Panc1 (cell line): ENCODE results near the gene MAT2A. TPM values are rescaled to one million over a fixed set of nuclear protein-coding genes. Genes with fewer than 3 reads are reported as not detected.
A peak's percentile ranks its signal among the peaks of the same experiment; 100 is the strongest.

Source experiments
- ATAC-seq: fragments of 200-7000 bp; cut with Tn5 transposase; 2 replicates; pipeline ENCODE4 v1.9.1; 2020; ENCODE audit warnings: mild to moderate bottlenecking, moderate library complexity
- BruUV-seq: library from RNA; stranded (reverse); fragments of 400-500 nt; replicated peaks from 2 replicates; lab custom pipeline; 2021; lab: Mats Ljungman, UMichigan
- CTCF ChIA-PET: fragments of 300-600 bp; sonication (Branson Sonifier 250); formaldehyde crosslinking; loops from one replicate; lab custom pipeline; 2022; ENCODE audit warnings: antibody characterized with exemption; lab: Charles Lee
- POLR2A ChIA-PET: fragments of 300-600 bp; sonication (Branson Sonifier 250); formaldehyde crosslinking; loops from one replicate; lab custom pipeline; 2022; ENCODE audit warnings: antibody characterized with exemption; lab: Charles Lee
- DNase-seq: peaks from one replicate; pipeline ENCODE4 v3.0.0-alpha.2; 2010; ENCODE audit warnings: low read depth, low spot score
- H3K27ac ChIP-seq: 2 replicates; pipeline ENCODE4 v1.5.1; 2011; ENCODE audit warnings: mild to moderate bottlenecking, low read length, inconsistent platforms
- H3K27me3 ChIP-seq: fragments of 200-500 bp; sonication (Bioruptor generic); 2 replicates; pipeline ENCODE4 v1.6.0; 2014; ENCODE audit warnings: low read length, inconsistent platforms; ENCODE audit not compliant: control insufficient read depth, insufficient read depth
- H3K36me3 ChIP-seq: fragments of 200-500 bp; sonication (Bioruptor generic); 2 replicates; pipeline ENCODE4 v1.5.1; 2014; ENCODE audit warnings: inconsistent platforms, mild to moderate bottlenecking, low read length, moderate library complexity; ENCODE audit not compliant: control insufficient read depth, insufficient read depth
- H3K4me1 ChIP-seq: 2 replicates; pipeline ENCODE4 v1.5.1; 2011; ENCODE audit warnings: inconsistent platforms, mild to moderate bottlenecking, low read length, moderate library complexity; ENCODE audit not compliant: control insufficient read depth, insufficient read depth
- H3K4me3 ChIP-seq, 2 experiments: 2 replicates each; pipeline ENCODE4 v1.5.1; 2011 to 2012; ENCODE audit warnings: low read depth in 2 of 2, low read length in 2 of 2, mild to moderate bottlenecking in 2 of 2, inconsistent platforms in 1 of 2, moderate library complexity in 1 of 2
- H3K9me3 ChIP-seq: fragments of 200-500 bp; sonication (Bioruptor generic); 2 replicates; pipeline ENCODE4 v1.5.1; 2014; ENCODE audit warnings: low read depth, mild to moderate bottlenecking, inconsistent platforms, low read length, moderate library complexity; ENCODE audit not compliant: control insufficient read depth, insufficient read depth
- CTCF ChIP-seq: fragments of 450-650 bp; IDR thresholded peaks from 2 replicates; pipeline ENCODE4 v1.5.1; 2017; ENCODE audit warnings: mild to moderate bottlenecking
- POLR2AphosphoS5 ChIP-seq: IDR thresholded peaks from 2 replicates; pipeline ENCODE4 v1.6.1; 2012; ENCODE audit warnings: mild to moderate bottlenecking, low read depth, low read length, moderate library complexity
- SIN3A ChIP-seq: IDR thresholded peaks from 2 replicates; pipeline ENCODE4 v1.6.1; 2012; ENCODE audit warnings: low read depth, mild to moderate bottlenecking, low read length, moderate library complexity, borderline replicate concordance; ENCODE audit not compliant: insufficient read depth
- TCF7L2 ChIP-seq: IDR thresholded peaks from 2 replicates; pipeline ENCODE4 v1.6.1; 2011; ENCODE audit warnings: mild to moderate bottlenecking, low read depth, low read length, inconsistent platforms
- in situ Hi-C: cut with HindIII; loops from 2 replicates; pipeline ENCODE4 v1.10.0; 2016; ENCODE audit warnings: low sequenced_read_pairs, low pct_unique_long_range_greater_than_20kb
- intact Hi-C: fragments of 100-400 bp; cut with micrococcal nuclease; formaldehyde crosslinking; loops from one replicate; pipeline ENCODE4 v1.10.0; 2022; ENCODE audit not compliant: unreplicated experiment
- total RNA-seq: library from RNA; stranded (reverse); gene quantifications from one replicate; pipeline ENCODE4 v1.2.1, GENCODE V29; 2021; ENCODE audit not compliant: unreplicated experiment
- TF ChIP-seq, protein P1 (sequence below), 2 experiments: IDR thresholded peaks; 2 replicates each; pipeline ENCODE4 v1.6.1; 2011 to 2012; ENCODE audit warnings: low read depth in 2 of 2, control low read depth in 1 of 2, low read length in 1 of 2, mild to moderate bottlenecking in 1 of 2, moderate library complexity in 1 of 2; ENCODE audit not compliant: insufficient read depth in 1 of 2

MAT2A gene
- total RNA-seq, 1 experiment from 2014 or later: 547 TPM

DNA sequence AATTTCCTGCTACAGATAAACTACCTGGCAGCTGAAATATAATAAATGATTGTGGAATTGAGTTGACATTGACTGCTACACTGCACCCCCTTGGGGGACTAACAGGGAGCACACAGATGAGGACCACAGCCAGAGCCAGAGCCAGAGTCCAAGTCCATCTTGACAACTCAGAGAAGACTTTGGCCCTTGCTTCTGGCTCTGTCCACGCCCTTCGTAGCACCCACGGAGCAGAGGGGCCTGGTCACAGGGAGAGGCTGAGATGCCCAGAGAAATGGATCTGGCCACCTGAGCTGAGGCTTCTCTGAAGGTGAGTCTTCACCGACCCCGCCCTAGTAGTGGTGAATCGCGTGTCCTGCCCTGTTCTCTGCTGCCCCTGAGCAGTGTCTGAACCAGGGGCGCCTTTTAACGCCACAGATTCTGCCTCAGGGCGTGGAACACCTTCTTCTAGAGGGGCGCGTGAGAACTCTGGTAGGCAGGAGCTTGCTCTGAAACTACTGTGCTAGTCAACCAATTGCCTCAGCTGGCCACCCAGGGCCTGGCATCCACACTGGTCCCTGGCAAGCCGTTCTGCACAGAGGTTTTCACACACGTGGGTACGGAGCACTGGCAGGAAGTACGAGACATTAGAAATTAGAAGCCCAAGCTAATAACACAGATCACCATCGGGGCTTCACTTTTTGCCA, 35.7 kb upstream of the MAT2A start:
- no peak for TF ChIP-seq TCF7L2
- TF ChIP-seq SIN3A: no peak
- Histone ChIP-seq H3K4me3 (no peak overlapping the region), H3K27me3 (no peaks in the 10 kb centered on the region), H3K9me3 (no peaks in the 10 kb centered on the region), H3K36me3 (no peaks in the 10 kb centered on the region), H3K27ac (peak overlapping the region; percentile 93), H3K4me1 (peaks cover 59% of the 10 kb centered on the region)
- ChIA-PET CTCF (interaction anchor here (0.6 to 0.9 kb wide), 3 partner anchors 82 to 380 kb away, joined by 4 to 5 read pairs (median 4); no protein-coding TSS in a partner anchor), POLR2A (no interaction called here)
- ATAC-seq (no peak), DNase-seq (no peak)
- intact Hi-C loops (no loop called here), in situ Hi-C loops (no loop called here)
- no TSS peak for BruUV-seq

DNA sequence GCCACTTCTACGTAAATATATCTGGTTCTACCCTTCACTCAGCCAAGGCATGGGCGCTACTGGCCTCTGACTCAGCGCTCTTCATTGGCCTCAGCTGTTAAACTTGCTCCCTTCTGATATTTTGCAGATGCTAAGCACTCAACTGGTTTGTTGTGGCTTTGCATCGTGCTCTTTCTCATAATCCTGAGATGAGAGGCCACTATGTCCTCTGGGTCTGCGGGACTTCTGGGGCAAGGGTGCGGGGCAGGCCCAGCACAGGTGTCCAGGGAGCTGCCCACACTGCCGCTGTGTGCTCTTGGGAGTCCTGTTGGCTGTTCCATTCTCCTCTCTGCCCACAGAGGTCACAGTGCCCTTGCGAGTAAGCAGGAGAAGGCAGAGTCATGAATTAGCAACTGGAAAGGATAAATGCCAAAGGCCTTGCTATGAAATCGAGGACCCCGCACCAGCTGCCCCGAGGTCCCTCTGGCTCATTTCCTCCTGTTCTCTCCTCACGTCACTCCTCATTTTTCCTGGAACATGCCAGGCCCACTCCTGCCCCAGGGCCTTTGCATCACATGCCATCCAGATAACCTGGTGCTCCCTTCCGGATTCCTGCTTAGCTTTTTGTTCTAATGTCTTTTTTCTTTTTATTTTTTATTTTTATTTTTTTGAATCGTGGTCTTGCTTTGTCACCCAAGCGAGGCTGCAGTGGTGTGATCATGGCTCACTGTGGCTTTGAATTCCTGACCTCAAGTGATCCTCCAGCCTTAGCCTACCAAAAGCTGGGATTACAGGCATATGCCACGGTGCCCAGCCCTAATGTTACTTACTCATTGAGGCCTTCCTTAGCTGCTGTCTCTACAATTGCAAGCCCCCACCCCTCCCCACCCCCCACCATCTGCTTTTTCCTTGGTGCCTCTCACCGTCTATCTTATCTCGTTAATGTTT, 34.9 kb upstream of the MAT2A start:
- intact Hi-C loops (no loop called here), in situ Hi-C loops (no loop called here)
- BruUV-seq: no TSS peak
- POLR2A ChIA-PET: interaction anchor here (0.5 to 1.3 kb wide), 3 partner anchors 32 to 67 kb away, joined by 3 to 7 read pairs (median 4); partner anchors contain the start of gene MAT2A
- Histone ChIP-seq H3K9me3 (no peaks in the 10 kb centered on the region), H3K4me3 (no peak overlapping the region), H3K36me3 (no peaks in the 10 kb centered on the region), H3K27ac (peak overlapping the region; percentile 93), H3K4me1 (peaks cover 52% of the 10 kb centered on the region), H3K27me3 (no peaks in the 10 kb centered on the region)
- DNase-seq: no peak
- TF ChIP-seq SIN3A: no peak
- no peak for TF ChIP-seq POLR2AphosphoS5
- TF ChIP-seq TCF7L2: no peak
- TF ChIP-seq, protein P1, sequence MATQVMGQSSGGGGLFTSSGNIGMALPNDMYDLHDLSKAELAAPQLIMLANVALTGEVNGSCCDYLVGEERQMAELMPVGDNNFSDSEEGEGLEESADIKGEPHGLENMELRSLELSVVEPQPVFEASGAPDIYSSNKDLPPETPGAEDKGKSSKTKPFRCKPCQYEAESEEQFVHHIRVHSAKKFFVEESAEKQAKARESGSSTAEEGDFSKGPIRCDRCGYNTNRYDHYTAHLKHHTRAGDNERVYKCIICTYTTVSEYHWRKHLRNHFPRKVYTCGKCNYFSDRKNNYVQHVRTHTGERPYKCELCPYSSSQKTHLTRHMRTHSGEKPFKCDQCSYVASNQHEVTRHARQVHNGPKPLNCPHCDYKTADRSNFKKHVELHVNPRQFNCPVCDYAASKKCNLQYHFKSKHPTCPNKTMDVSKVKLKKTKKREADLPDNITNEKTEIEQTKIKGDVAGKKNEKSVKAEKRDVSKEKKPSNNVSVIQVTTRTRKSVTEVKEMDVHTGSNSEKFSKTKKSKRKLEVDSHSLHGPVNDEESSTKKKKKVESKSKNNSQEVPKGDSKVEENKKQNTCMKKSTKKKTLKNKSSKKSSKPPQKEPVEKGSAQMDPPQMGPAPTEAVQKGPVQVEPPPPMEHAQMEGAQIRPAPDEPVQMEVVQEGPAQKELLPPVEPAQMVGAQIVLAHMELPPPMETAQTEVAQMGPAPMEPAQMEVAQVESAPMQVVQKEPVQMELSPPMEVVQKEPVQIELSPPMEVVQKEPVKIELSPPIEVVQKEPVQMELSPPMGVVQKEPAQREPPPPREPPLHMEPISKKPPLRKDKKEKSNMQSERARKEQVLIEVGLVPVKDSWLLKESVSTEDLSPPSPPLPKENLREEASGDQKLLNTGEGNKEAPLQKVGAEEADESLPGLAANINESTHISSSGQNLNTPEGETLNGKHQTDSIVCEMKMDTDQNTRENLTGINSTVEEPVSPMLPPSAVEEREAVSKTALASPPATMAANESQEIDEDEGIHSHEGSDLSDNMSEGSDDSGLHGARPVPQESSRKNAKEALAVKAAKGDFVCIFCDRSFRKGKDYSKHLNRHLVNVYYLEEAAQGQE (IDR thresholded peaks at IDR 0.05; ENCODE audit: insufficient read depth in 1 of 2, low read depth in 2 of 2, low read length in 1 of 2): no peak
- no peak for TF ChIP-seq CTCF
- peak; percentile 12; the same call in 1 of the 2 replicates for ATAC-seq
- CTCF ChIA-PET: interaction anchor here (0.7 to 0.9 kb wide), 2 partner anchors 83 to 134 kb away, joined by 4 read pairs; no protein-coding TSS in a partner anchor
